ENCODE results near the gene TNFRSF8. TPM values are rescaled to one million over a fixed set of nuclear protein-coding genes. Genes with fewer than 3 reads are reported as not detected.
A peak's percentile ranks its signal among the peaks of the same experiment; 100 is the strongest.

TNFRSF8 gene
- total and polyA plus RNA-seq, 9 of the 15 experiments (the other 6 are each of a cell fraction or from before 2014, with no cell fraction given): 3.5 to 38.4 (median 17.1) TPM

DNA sequence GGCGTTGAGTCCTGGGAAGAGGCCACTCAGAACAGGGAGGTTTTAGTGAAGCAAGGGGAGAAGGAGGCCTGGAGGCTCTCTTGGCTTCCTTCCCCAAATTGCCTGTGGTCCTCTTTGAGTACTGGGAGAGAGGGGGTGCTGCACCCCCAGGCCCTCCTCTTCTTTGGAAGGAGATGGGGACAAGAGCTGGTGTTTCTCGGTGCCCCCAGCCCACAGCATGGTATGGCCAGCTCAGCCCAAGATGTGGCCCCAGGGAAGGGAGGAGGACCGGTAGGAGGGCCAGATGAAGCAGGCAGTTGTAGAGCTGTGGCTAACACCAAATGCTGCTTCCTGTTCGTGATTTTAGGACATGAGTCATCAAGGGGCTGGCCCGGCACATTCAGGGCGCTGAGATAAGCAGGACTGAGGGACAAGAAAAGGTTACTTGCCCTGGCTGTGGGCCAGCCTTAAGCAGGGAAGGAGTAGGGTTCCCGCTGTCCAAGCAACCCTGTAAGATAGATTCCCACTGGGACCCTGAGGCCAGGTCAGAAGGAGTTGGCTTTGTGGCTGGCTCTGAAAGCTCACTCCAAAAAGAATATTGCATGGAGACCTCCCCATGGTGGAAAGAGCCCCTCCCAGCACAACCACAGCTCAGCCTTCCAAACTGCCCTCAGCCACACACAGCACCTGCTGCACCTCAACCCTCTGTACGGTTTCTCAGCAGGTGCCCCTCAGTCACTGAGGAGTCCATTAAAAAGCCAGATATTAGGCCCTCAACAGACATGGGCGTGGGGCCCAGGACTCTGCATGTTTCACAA, 98.8 kb downstream of the TNFRSF8 start (continued):
- TF ChIP-seq, protein P1, sequence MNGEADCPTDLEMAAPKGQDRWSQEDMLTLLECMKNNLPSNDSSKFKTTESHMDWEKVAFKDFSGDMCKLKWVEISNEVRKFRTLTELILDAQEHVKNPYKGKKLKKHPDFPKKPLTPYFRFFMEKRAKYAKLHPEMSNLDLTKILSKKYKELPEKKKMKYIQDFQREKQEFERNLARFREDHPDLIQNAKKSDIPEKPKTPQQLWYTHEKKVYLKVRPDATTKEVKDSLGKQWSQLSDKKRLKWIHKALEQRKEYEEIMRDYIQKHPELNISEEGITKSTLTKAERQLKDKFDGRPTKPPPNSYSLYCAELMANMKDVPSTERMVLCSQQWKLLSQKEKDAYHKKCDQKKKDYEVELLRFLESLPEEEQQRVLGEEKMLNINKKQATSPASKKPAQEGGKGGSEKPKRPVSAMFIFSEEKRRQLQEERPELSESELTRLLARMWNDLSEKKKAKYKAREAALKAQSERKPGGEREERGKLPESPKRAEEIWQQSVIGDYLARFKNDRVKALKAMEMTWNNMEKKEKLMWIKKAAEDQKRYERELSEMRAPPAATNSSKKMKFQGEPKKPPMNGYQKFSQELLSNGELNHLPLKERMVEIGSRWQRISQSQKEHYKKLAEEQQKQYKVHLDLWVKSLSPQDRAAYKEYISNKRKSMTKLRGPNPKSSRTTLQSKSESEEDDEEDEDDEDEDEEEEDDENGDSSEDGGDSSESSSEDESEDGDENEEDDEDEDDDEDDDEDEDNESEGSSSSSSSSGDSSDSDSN (IDR thresholded peaks at IDR 0.05; ENCODE audit: borderline replicate concordance in 1 of 2, low read depth in 2 of 2, low read length in 2 of 2): peak in 1 of 2 experiments; percentile 79; a peak in 1 of 4 replicates
- TF ChIP-seq, protein P2, sequence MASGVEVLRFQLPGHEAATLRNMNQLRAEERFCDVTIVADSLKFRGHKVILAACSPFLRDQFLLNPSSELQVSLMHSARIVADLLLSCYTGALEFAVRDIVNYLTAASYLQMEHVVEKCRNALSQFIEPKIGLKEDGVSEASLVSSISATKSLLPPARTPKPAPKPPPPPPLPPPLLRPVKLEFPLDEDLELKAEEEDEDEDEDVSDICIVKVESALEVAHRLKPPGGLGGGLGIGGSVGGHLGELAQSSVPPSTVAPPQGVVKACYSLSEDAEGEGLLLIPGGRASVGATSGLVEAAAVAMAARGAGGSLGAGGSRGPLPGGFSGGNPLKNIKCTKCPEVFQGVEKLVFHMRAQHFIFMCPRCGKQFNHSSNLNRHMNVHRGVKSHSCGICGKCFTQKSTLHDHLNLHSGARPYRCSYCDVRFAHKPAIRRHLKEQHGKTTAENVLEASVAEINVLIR (CRISPR knock-in tag; IDR thresholded peaks at IDR 0.05): no peak
- no peak for TF ChIP-seq ZNF696 (CRISPR knock-in tag; conservative IDR thresholded peaks at IDR 0.05)
- TF ChIP-seq TOE1 (IDR thresholded peaks at IDR 0.05; ENCODE audit: borderline replicate concordance): peak; percentile 47; the same call in 1 of the 2 replicates
- TF ChIP-seq TOE1 (CRISPR knock-in tag; IDR thresholded peaks at IDR 0.05; ENCODE audit: borderline replicate concordance, low read depth): no peak
- peak; percentile 94 for TF ChIP-seq SMAD1 (IDR thresholded peaks at IDR 0.05; ENCODE audit: low read depth, low read length, partially characterized antibody)
- TF ChIP-seq, protein P3, sequence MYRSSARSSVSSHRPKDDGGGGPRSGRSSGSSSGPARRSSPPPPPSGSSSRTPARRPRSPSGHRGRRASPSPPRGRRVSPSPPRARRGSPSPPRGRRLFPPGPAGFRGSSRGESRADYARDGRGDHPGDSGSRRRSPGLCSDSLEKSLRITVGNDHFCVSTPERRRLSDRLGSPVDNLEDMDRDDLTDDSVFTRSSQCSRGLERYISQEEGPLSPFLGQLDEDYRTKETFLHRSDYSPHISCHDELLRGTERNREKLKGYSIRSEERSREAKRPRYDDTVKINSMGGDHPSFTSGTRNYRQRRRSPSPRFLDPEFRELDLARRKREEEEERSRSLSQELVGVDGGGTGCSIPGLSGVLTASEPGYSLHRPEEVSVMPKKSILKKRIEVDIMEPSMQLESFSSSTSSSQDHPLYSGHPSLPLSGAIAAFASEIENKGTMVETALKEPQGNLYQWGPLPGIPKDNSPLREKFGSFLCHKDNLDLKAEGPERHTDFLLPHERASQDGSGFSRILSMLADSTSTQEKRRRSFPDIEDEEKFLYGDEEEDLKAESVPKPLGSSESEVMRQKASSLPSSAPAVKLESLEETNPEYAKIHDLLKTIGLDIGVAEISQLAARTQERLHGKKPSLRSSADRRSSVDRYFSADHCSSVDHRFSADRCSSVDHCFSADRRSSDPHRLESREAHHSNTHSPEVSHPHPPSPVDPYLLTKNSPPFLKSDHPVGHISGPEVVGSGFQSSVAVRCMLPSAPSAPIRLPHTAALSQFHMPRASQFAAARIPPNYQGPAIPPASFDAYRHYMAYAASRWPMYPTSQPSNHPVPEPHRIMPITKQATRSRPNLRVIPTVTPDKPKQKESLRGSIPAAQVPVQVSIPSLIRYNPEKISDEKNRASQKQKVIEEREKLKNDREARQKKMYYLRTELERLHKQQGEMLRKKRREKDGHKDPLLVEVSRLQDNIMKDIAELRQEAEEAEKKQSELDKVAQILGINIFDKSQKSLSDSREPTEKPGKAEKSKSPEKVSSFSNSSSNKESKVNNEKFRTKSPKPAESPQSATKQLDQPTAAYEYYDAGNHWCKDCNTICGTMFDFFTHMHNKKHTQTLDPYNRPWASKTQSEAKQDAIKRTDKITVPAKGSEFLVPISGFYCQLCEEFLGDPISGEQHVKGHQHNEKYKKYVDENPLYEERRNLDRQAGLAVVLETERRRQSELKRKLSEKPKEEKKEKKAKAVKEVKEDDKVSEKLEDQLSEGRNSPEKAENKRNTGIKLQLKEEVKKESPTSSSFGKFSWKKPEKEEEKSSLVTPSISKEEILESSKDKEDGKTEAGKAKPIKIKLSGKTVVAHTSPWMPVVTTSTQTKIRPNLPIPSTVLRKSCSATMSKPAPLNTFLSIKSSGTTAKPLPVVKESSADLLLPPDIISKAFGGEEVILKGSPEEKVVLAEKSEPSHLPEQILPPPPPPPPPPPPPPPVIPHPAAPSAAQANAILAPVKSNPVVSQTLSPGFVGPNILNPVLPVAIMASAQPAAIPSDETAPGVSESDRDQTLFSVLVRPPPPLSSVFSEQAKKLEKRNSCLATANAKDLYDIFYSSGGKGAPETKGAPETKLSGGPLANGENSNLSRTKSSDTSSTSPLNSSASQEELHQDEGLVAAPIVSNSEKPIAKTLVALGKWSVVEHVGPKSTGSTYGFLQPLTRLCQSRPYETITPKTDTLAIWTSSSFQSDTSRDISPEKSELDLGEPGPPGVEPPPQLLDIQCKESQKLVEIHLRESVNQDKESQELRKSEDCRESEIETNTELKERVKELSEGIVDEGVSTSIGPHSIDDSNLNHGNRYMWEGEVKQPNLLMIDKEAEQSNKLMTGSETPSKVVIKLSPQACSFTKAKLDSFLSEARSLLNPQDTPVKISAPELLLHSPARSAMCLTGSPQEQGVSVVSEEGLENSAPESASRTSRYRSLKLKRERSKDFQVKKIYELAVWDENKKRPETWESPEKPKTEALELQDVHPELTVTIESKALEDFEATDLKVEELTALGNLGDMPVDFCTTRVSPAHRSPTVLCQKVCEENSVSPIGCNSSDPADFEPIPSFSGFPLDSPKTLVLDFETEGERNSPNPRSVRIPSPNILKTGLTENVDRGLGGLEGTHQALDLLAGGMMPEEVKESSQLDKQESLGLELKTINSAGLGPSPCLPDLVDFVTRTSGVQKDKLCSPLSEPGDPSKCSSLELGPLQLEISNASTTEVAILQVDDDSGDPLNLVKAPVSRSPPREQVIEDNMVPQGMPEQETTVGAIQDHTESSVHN (IDR thresholded peaks at IDR 0.05; ENCODE audit: borderline replicate concordance in 1 of 2, low read depth in 1 of 2): peak in 1 of 2 experiments; percentile 80; a peak in 2 of 4 replicates
- no peak for TF ChIP-seq SRSF1 (IDR thresholded peaks at IDR 0.05; ENCODE audit: low read depth, low read length)
- TF ChIP-seq ETV6 (IDR thresholded peaks at IDR 0.05; ENCODE audit: borderline replicate concordance in 1 of 2, low read depth in 2 of 2, low read length in 1 of 2): peak in 1 of 2 experiments; percentile 92; a peak in 3 of 4 replicates
- no peak for TF ChIP-seq ETV6 (CRISPR knock-in tag; IDR thresholded peaks at IDR 0.05; ENCODE audit: borderline replicate concordance)
- TF ChIP-seq DACH1 (IDR thresholded peaks at IDR 0.05; ENCODE audit: partially characterized antibody): peak; percentile 19
- TF ChIP-seq JUND (IDR thresholded peaks at IDR 0.05; ENCODE audit: borderline replicate concordance, low read depth, low read length): peak; percentile 100
- TF ChIP-seq JUND (tag; IDR thresholded peaks at IDR 0.05; ENCODE audit: borderline replicate concordance, low read depth, low read length): peak; percentile 100
